GM12874 (cell line): Measurements from ENCODE around the gene ZNRF2.

Experiments used
- CTCF ChIP-seq: IDR thresholded peaks from 2 replicates; pipeline ENCODE4 v1.5.1; 2011; ENCODE audit warnings: low read depth, mild to moderate bottlenecking, control low read depth, low read length, moderate library complexity; ENCODE audit not compliant: insufficient read depth

ZNRF2 gene

GRCh38 chr7:30304177-30304884 lies 19.9 kb downstream of the ZNRF2 start:
- TF ChIP-seq CTCF = no peak

GRCh38 chr7:30306976-30307375 lies 22.6 kb downstream of the ZNRF2 start:
- TF ChIP-seq CTCF = no peak

- no peak for TF ChIP-seq CTCF
Measured at GRCh38 chr7:30308389-30308788, 24.0 kb downstream of the ZNRF2 start.

- TF ChIP-seq CTCF = no peak
Measured at GRCh38 chr7:30309302-30309701, 24.9 kb downstream of the ZNRF2 start.

- no peak for TF ChIP-seq CTCF
Measured at GRCh38 chr7:30309842-30310435, 25.5 kb downstream of the ZNRF2 start.

GRCh38 chr7:30310674-30311362 lies 26.4 kb downstream of the ZNRF2 start:
- TF ChIP-seq CTCF = no peak

GRCh38 chr7:30312178-30312577 lies 27.8 kb downstream of the ZNRF2 start:
- TF ChIP-seq CTCF = no peak
